Measurements from ENCODE around the gene PIWIL1.

Gene PIWIL1

GRCh38 chr12:130300090-130300489 is 37.6 kb upstream of the PIWIL1 start:
- DNase-seq (ENCODE audit: extremely low read depth, low read depth): no peak
- H3K4me3 ChIP-seq (replicated peaks; ENCODE audit: low read depth, low read length): no peak overlapping the region
- no peak for TF ChIP-seq CTCF (IDR thresholded peaks at IDR 0.05; ENCODE audit: low read depth, low read length, missing control alignments)

GRCh38 chr12:130300737-130301535 is 36.8 kb upstream of the PIWIL1 start:
- H3K4me3 ChIP-seq (replicated peaks; ENCODE audit: low read depth, low read length): no peak overlapping the region
- no peak for DNase-seq (ENCODE audit: extremely low read depth, low read depth)
- no peak for TF ChIP-seq CTCF (IDR thresholded peaks at IDR 0.05; ENCODE audit: low read depth, low read length, missing control alignments)

GRCh38 chr12:130301559-130301958 is 36.1 kb upstream of the PIWIL1 start:
- no peak for DNase-seq (ENCODE audit: extremely low read depth, low read depth)
- TF ChIP-seq CTCF (IDR thresholded peaks at IDR 0.05; ENCODE audit: low read depth, low read length, missing control alignments): no peak
- H3K4me3 ChIP-seq (replicated peaks; ENCODE audit: low read depth, low read length): no peak overlapping the region

- TF ChIP-seq CTCF (IDR thresholded peaks at IDR 0.05; ENCODE audit: low read depth, low read length, missing control alignments): no peak
- H3K4me3 ChIP-seq (replicated peaks; ENCODE audit: low read depth, low read length): no peak overlapping the region
- DNase-seq (ENCODE audit: extremely low read depth, low read depth): no peak
Observed at GRCh38 chr12:130303781-130304180, 33.9 kb upstream of the PIWIL1 start.

- no peak for DNase-seq (ENCODE audit: extremely low read depth, low read depth)
- TF ChIP-seq CTCF (IDR thresholded peaks at IDR 0.05; ENCODE audit: low read depth, low read length, missing control alignments): no peak
- no peak overlapping the region for H3K4me3 ChIP-seq (replicated peaks; ENCODE audit: low read depth, low read length)
Observed at GRCh38 chr12:130307859-130308258, 29.8 kb upstream of the PIWIL1 start.

GRCh38 chr12:130308393-130308792 is 29.3 kb upstream of the PIWIL1 start:
- no peak for TF ChIP-seq CTCF (IDR thresholded peaks at IDR 0.05; ENCODE audit: low read depth, low read length, missing control alignments)
- no peak for DNase-seq (ENCODE audit: extremely low read depth, low read depth)

GRCh38 chr12:130316251-130316650 is 21.4 kb upstream of the PIWIL1 start:
- H3K4me3 ChIP-seq (replicated peaks; ENCODE audit: low read depth, low read length): no peak overlapping the region
- TF ChIP-seq CTCF (IDR thresholded peaks at IDR 0.05; ENCODE audit: low read depth, low read length, missing control alignments): no peak
- no peak for DNase-seq (ENCODE audit: extremely low read depth, low read depth)

More at GRCh38 chr12:130308393-130308792, 29.3 kb upstream of the PIWIL1 start:
- no peak overlapping the region for H3K4me3 ChIP-seq (replicated peaks; ENCODE audit: low read depth, low read length)

Measured in HFF-Myc (cell line).